Mesendoderm (in vitro differentiated cells): ENCODE measurements around the gene ASIC2.

Experiments used
- DNase-seq: peaks from one replicate; pipeline ENCODE4 v3.0.0; 2013
- H2AK5ac ChIP-seq: 2 replicates; pipeline ENCODE4 v1.6.1; 2013; ENCODE audit warnings: low read length, inconsistent platforms
- H2BK120ac ChIP-seq: 2 replicates; pipeline ENCODE4 v1.6.1; 2013; ENCODE audit warnings: low read depth, mild to moderate bottlenecking, low read length, moderate library complexity, mixed read lengths
- H2BK15ac ChIP-seq: replicated peaks from 2 replicates; pipeline ENCODE4 v1.6.1; 2013; ENCODE audit warnings: low read depth, mild to moderate bottlenecking, moderate library complexity
- H2BK5ac ChIP-seq: 2 replicates; pipeline ENCODE4 v1.6.1; 2013; ENCODE audit warnings: low read length, inconsistent platforms
- H3K18ac ChIP-seq: 2 replicates; pipeline ENCODE4 v1.6.1; 2013; ENCODE audit warnings: mild to moderate bottlenecking, low read length, mixed read lengths
- H3K23ac ChIP-seq: one replicate; pipeline ENCODE4 v1.6.1; 2013; ENCODE audit warnings: low read length
- H3K27ac ChIP-seq: 2 replicates; pipeline ENCODE4 v1.5.1; 2013; ENCODE audit warnings: low read depth, mild to moderate bottlenecking, inconsistent platforms, low read length, moderate library complexity
- H3K27me3 ChIP-seq: 2 replicates; pipeline ENCODE4 v1.6.1; 2013; ENCODE audit warnings: low read length, control low read depth, mild to moderate bottlenecking, inconsistent platforms; ENCODE audit not compliant: insufficient read depth, poor library complexity
- H3K36me3 ChIP-seq: 2 replicates; pipeline ENCODE4 v1.6.1; 2013; ENCODE audit warnings: low read length, inconsistent platforms; ENCODE audit not compliant: control insufficient read depth, insufficient read depth
- H3K4ac ChIP-seq: one replicate; pipeline ENCODE4 v1.6.1; 2013; ENCODE audit warnings: low read depth, mild to moderate bottlenecking, low read length, moderate library complexity
- H3K4me1 ChIP-seq: 2 replicates; pipeline ENCODE4 v1.6.1; 2013; ENCODE audit warnings: low read depth, low read length, inconsistent platforms; ENCODE audit not compliant: control insufficient read depth
- H3K4me2 ChIP-seq: 2 replicates; pipeline ENCODE4 v1.6.1; 2013; ENCODE audit warnings: low read length
- H3K4me3 ChIP-seq: 2 replicates; pipeline ENCODE4 v1.5.1; 2013; ENCODE audit warnings: mild to moderate bottlenecking, low read length
- H3K56ac ChIP-seq: one replicate; pipeline ENCODE4 v1.6.1; 2013; ENCODE audit warnings: low read length
- H3K79me1 ChIP-seq: 2 replicates; pipeline ENCODE4 v1.6.1; 2013; ENCODE audit warnings: low read length, inconsistent platforms
- H3K79me2 ChIP-seq: 2 replicates; pipeline ENCODE4 v1.6.1; 2013; ENCODE audit warnings: mild to moderate bottlenecking, low read length; ENCODE audit not compliant: control insufficient read depth, insufficient read depth
- H3K9ac ChIP-seq: 2 replicates; pipeline ENCODE4 v1.6.1; 2013; ENCODE audit warnings: low read length, inconsistent platforms
- H4K5ac ChIP-seq: one replicate; pipeline ENCODE4 v1.6.1; 2013; ENCODE audit warnings: low read length
- H4K8ac ChIP-seq: one replicate; pipeline ENCODE4 v1.6.1; 2013; ENCODE audit warnings: low read depth, mild to moderate bottlenecking, control low read depth, low read length, moderate library complexity
- WGBS: extraction: QIAGEN DNeasy Blood & Tissue Kit; methylation state at CpG from one replicate; pipeline ENCODE4 v1.1.7; 2013; ENCODE audit warnings: low lambda C conversion rate, missing lambda C conversion rate; ENCODE audit not compliant: insufficient coverage; ENCODE audit errors: extremely low coverage; 5-methylcytosine and 5-hydroxymethylcytosine counted together

Gene ASIC2

GRCh38 chr17:33273743-33274410, 19.2 kb downstream of the ASIC2 start:
- H3K27me3 ChIP-seq: no peaks in the 10 kb centered on the region
- no peak overlapping the region for H2BK120ac ChIP-seq
- peaks cover 9% of the 10 kb centered on the region for H3K4me1 ChIP-seq
- H3K36me3 ChIP-seq: no peaks in the 10 kb centered on the region
- H3K4me3 ChIP-seq: no peak overlapping the region
- H3K27ac ChIP-seq: no peak overlapping the region
- H4K8ac ChIP-seq: no peak overlapping the region
- H3K4me2 ChIP-seq: no peak overlapping the region
- no peak overlapping the region for H2AK5ac ChIP-seq
- no peak for DNase-seq
- H3K4ac ChIP-seq: no peak overlapping the region
- no peak overlapping the region for H2BK15ac ChIP-seq
- no peak overlapping the region for H3K18ac ChIP-seq
- H2BK5ac ChIP-seq: no peak overlapping the region
- H3K79me1 ChIP-seq: no peaks in the 10 kb centered on the region
- no peak overlapping the region for H3K56ac ChIP-seq
- no peak overlapping the region for H4K5ac ChIP-seq
- H3K9ac ChIP-seq: no peak overlapping the region
- WGBS: no CpG with 5 or more reads among the region's 3 CpGs
- H3K79me2 ChIP-seq: no peaks in the 10 kb centered on the region
- H3K23ac ChIP-seq: no peak overlapping the region

GRCh38 chr17:33273271-33273670, 19.8 kb downstream of the ASIC2 start:
- WGBS: no CpG with 5 or more reads among the region's 2 CpGs
- DNase-seq: no peak
- no peak overlapping the region for H3K4ac ChIP-seq

DNA sequence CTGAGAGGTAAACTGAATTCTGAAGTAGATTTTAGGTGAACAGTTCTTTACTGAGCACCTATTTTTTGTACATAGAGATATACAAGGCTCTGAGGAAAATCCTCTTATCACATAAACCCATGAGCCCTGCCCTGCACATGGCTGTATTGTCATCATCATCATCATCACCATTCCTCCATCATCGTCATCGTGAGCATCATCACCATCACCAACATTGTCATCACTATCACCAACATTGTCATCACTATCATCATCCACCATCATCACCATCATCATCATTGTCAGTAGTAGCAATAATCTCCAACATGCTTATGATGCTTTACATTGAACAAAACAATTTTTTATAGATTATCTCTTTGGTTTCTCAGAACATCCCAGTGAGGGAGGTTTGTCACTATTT, 20.7 kb downstream of the ASIC2 start:
- Histone ChIP-seq H3K36me3 (no peaks in the 10 kb centered on the region), H2BK120ac (no peak overlapping the region), H3K79me2 (no peaks in the 10 kb centered on the region), H4K5ac (no peak overlapping the region), H3K4me3 (no peak overlapping the region), H3K4me1 (peaks cover 5% of the 10 kb centered on the region), H3K56ac (no peak overlapping the region), H2AK5ac (no peak overlapping the region), H3K79me1 (no peaks in the 10 kb centered on the region), H3K23ac (no peak overlapping the region), H3K27ac (no peak overlapping the region), H2BK15ac (no peak overlapping the region), H3K27me3 (no peaks in the 10 kb centered on the region), H3K4ac (no peak overlapping the region), H4K8ac (no peak overlapping the region), H3K18ac (no peak overlapping the region), H3K4me2 (no peak overlapping the region), H3K9ac (no peak overlapping the region), H2BK5ac (no peak overlapping the region)
- DNase-seq: no peak
- WGBS: no CpG with 5 or more reads among the region's 2 CpGs

More at GRCh38 chr17:33273271-33273670, 19.8 kb downstream of the ASIC2 start:
- Histone ChIP-seq H3K4me1 (peaks cover 9% of the 10 kb centered on the region), H3K79me1 (no peaks in the 10 kb centered on the region), H3K9ac (no peak overlapping the region), H3K18ac (no peak overlapping the region), H3K27me3 (no peaks in the 10 kb centered on the region), H3K23ac (no peak overlapping the region), H2BK120ac (no peak overlapping the region), H3K27ac (no peak overlapping the region), H3K4me2 (no peak overlapping the region), H3K36me3 (no peaks in the 10 kb centered on the region), H2BK5ac (no peak overlapping the region), H4K8ac (no peak overlapping the region), H2BK15ac (no peak overlapping the region), H3K79me2 (no peaks in the 10 kb centered on the region), H3K4me3 (no peak overlapping the region), H2AK5ac (no peak overlapping the region), H3K56ac (no peak overlapping the region), H4K5ac (no peak overlapping the region)

DNA sequence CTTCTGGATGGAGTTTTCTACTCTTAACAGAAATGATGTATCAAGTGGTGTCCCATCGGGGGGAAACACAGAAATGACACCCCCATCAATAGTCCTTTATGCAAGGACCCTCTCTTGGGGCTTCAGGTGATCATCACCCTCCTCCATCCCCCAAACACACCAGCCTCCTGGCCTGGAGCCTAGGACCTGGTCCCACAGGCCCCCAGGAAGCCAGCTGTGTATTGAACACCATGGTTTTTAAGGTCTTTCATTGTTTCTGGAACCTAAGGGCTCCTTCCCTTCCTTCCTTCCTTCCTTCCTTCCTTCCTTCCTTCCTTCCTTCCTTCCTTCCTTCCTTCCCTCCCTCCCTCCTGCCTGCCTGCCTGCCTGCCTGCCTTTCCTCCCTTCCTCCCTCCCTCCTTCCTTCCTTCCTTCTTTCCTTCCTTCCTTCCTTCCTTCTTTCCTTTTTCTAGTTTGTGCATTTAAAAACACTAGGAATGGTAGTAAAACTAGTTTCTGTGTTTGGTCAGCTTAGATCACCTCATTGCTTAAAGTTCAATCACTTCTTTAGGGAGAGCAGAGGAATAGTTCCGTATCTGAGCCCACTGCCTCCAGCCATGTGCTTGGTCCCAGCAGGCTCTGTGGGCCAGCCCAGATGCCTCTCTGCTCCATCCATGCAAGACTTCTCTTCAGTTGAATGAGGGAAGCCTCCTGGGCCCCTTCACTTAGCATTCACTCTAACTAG, 23.6 kb downstream of the ASIC2 start:
- Histone ChIP-seq H2BK120ac (no peak overlapping the region), H4K5ac (no peak overlapping the region), H3K79me2 (no peaks in the 10 kb centered on the region), H2AK5ac (no peak overlapping the region), H3K4me1 (no peaks in the 10 kb centered on the region), H3K27me3 (no peaks in the 10 kb centered on the region), H3K36me3 (no peaks in the 10 kb centered on the region), H3K4me2 (no peak overlapping the region), H3K27ac (no peak overlapping the region), H3K79me1 (no peaks in the 10 kb centered on the region), H2BK15ac (no peak overlapping the region), H4K8ac (no peak overlapping the region), H3K18ac (no peak overlapping the region), H2BK5ac (no peak overlapping the region), H3K4me3 (no peak overlapping the region), H3K23ac (no peak overlapping the region), H3K9ac (no peak overlapping the region), H3K4ac (no peak overlapping the region), H3K56ac (no peak overlapping the region)
- no CpG with 5 or more reads among the region's 2 CpGs for WGBS
- DNase-seq: no peak

- Histone ChIP-seq H3K4me2 (no peak overlapping the region), H3K27me3 (no peaks in the 10 kb centered on the region), H2BK5ac (no peak overlapping the region), H3K9ac (no peak overlapping the region), H2AK5ac (no peak overlapping the region), H2BK120ac (no peak overlapping the region), H3K18ac (no peak overlapping the region), H3K56ac (no peak overlapping the region), H3K23ac (no peak overlapping the region), H3K79me1 (no peaks in the 10 kb centered on the region), H3K36me3 (no peaks in the 10 kb centered on the region), H3K27ac (no peak overlapping the region), H4K8ac (no peak overlapping the region), H3K4ac (no peak overlapping the region), H3K4me1 (no peaks in the 10 kb centered on the region), H3K4me3 (no peak overlapping the region), H4K5ac (no peak overlapping the region), H3K79me2 (no peaks in the 10 kb centered on the region), H2BK15ac (no peak overlapping the region)
- no CpG with 5 or more reads among the region's 5 CpGs for WGBS
- no peak for DNase-seq
Measured at GRCh38 chr17:33267851-33268548, 25.1 kb downstream of the ASIC2 start.
